ENCODE data around the gene GCN1.
"Not testable (repeated sequence)": the region's sequence is repeated elsewhere in the genome, so short reads cannot be mapped to it uniquely, and the experiment has no call there.

The GCN1 gene

DNA sequence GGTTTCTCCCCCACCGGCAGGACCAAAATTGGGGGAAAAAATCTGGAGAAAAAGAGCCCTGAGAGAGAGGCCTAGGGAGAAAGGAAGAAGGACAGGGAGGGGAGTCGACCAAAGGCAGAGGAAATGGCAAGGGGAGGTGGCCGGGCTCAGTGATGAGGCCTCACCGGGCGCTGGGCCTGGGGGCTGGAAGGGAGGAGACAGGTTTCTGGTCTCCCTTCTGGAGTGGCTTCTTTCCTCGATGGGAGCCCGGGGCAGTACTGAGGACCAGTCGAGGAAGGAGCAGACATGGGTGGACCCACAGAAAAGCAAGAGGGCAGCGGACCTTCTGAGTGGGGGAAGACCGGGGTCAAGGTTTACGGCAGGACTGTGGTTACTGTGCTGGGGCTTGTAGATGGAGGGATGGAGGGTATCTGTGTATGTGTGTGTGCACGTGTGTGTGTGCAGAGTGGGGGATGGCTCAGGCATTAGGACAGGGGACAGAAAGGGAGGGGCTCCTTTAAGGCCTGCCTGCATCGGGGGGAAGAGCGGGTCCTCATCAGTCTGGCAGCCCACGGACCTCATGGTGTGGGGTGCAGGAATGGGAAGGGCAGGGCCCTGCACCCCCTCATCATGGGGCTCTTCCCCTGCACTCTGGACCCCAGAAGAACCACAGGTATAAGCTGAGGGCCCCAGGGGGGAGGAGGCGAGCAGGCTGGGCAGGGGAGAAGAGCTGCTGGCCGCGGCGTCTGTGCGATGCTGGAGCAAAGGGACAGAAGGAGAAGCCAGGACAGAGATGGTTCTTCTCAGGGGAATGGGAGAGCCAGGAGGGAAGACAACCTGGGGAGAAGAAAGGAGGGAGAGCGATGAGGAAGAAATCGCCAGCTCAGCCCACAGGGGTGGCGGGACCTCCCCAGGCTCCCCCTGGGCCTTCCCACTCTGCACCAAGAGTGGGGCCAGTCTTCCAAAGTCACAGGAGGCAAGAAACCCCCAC is 21.5 kb upstream of the GCN1 start:
- Histone ChIP-seq H3K9me3 (ENCODE audit: insufficient read depth, low read length) (no peaks in the 10 kb centered on the region), H3K27ac (ENCODE audit: low read length) (no peak overlapping the region), H3K9ac (ENCODE audit: low read length) (no peak overlapping the region)

DNA sequence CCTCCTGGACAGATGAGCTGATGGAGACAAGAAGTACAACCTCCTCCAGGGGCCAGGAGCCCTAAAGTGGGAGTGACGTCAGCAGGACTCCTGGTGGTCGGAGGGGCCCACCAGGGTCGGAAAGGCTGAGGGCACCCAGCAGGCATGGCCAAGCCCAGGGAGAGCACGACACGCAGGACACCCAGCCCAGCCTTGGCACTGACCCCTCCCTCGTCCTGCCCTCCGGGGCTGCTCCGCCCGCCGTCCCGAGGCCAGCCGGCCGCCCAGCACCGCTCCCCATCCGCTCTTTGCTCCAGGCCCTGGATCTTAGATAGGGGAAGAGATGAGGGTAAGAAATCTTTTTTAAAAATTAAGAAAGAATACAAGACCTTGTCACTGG is 20.8 kb upstream of the GCN1 start:
- Histone ChIP-seq H3K27ac (ENCODE audit: low read length) (no peak overlapping the region), H2AFZ (ENCODE audit: low read depth, low read length) (no peak overlapping the region), H4K20me1 (ENCODE audit: insufficient read depth, low read length) (no peaks in the 10 kb centered on the region), H3K9me3 (ENCODE audit: insufficient read depth, low read length) (no peaks in the 10 kb centered on the region), H3K36me3 (replicated peaks; ENCODE audit: low read depth, low read length) (no peaks in the 10 kb centered on the region), H3K9ac (ENCODE audit: low read length) (no peak overlapping the region), H3K27me3 (ENCODE audit: low read depth, low read length) (no peaks in the 10 kb centered on the region), H3K79me2 (ENCODE audit: low read length) (no peaks in the 10 kb centered on the region), H3K4me1 (ENCODE audit: low read length) (no peaks in the 10 kb centered on the region), H3K4me2 (ENCODE audit: low read length) (no peak overlapping the region), H3K4me3 (ENCODE audit: low read length) (no peak overlapping the region)
- no peak for TF ChIP-seq EZH2phosphoT487 (IDR thresholded peaks at IDR 0.05; ENCODE audit: low read depth)
- TF ChIP-seq, protein P1, sequence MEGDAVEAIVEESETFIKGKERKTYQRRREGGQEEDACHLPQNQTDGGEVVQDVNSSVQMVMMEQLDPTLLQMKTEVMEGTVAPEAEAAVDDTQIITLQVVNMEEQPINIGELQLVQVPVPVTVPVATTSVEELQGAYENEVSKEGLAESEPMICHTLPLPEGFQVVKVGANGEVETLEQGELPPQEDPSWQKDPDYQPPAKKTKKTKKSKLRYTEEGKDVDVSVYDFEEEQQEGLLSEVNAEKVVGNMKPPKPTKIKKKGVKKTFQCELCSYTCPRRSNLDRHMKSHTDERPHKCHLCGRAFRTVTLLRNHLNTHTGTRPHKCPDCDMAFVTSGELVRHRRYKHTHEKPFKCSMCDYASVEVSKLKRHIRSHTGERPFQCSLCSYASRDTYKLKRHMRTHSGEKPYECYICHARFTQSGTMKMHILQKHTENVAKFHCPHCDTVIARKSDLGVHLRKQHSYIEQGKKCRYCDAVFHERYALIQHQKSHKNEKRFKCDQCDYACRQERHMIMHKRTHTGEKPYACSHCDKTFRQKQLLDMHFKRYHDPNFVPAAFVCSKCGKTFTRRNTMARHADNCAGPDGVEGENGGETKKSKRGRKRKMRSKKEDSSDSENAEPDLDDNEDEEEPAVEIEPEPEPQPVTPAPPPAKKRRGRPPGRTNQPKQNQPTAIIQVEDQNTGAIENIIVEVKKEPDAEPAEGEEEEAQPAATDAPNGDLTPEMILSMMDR (IDR thresholded peaks at IDR 0.05; ENCODE audit: low read depth, low read length), result no peak

More for the DNA sequence above, 21.5 kb upstream of the GCN1 start:
- no peak overlapping the region for H3K4me2 ChIP-seq (ENCODE audit: low read length)
- no peak overlapping the region for H2AFZ ChIP-seq (ENCODE audit: low read depth, low read length)
- H3K4me1 ChIP-seq (ENCODE audit: low read length), result no peaks in the 10 kb centered on the region
- no peaks in the 10 kb centered on the region for H3K79me2 ChIP-seq (ENCODE audit: low read length)
- H3K27me3 ChIP-seq (ENCODE audit: low read depth, low read length), result no peaks in the 10 kb centered on the region
- H4K20me1 ChIP-seq (ENCODE audit: insufficient read depth, low read length), result no peaks in the 10 kb centered on the region
- TF ChIP-seq EZH2phosphoT487 (IDR thresholded peaks at IDR 0.05; ENCODE audit: low read depth), result no peak
- TF ChIP-seq, protein P1 (IDR thresholded peaks at IDR 0.05; ENCODE audit: low read depth, low read length), result no peak
- no peaks in the 10 kb centered on the region for H3K36me3 ChIP-seq (replicated peaks; ENCODE audit: low read depth, low read length)
- H3K4me3 ChIP-seq (ENCODE audit: low read length), result no peak overlapping the region

DNA sequence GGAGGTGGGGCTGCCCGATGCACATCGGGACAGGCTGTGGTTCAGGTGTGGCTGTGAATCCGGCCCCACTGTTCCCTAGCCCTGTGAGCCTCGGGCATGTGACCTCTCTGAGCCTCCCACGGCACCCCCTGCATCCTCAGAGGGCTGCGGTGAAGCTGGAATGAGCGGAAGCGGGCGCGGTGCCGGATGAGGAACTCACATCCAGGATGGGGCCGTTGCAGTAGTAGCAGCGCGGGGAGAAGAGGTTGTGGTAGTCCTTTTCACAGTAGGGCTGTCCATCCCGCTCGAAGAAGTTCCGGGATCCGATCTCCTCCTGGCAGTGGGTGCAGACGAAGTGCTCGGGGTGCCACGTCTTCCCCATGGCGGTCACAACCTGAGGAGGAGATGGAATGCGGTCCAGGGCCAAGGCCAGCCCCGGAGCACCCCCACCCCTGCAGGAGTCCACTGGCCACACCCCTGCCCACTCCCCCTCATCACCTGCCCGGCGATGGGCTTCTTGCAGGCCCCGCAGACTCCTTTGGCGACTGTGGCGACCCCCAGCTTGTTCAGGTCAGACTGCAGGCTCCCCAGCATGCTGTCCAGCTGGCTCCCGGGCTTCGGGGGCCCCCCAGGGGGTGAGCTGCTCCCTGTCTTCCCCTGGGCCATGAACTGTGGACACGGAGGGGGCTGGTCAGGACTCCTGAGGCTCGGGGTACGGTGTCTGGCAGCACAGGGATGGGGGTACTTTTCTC is 20.3 kb upstream of the GCN1 start:
- H3K27me3 ChIP-seq (ENCODE audit: low read depth, low read length), result no peaks in the 10 kb centered on the region
- H3K27ac ChIP-seq (ENCODE audit: low read length), result no peak overlapping the region
- no peak overlapping the region for H2AFZ ChIP-seq (ENCODE audit: low read depth, low read length)
- no peaks in the 10 kb centered on the region for H3K9me3 ChIP-seq (ENCODE audit: insufficient read depth, low read length)
- no peak overlapping the region for H3K9ac ChIP-seq (ENCODE audit: low read length)
- H3K36me3 ChIP-seq (replicated peaks; ENCODE audit: low read depth, low read length), result peaks cover 4% of the 10 kb centered on the region
- H3K79me2 ChIP-seq (ENCODE audit: low read length), result no peaks in the 10 kb centered on the region
- H3K4me2 ChIP-seq (ENCODE audit: low read length), result no peak overlapping the region
- H4K20me1 ChIP-seq (ENCODE audit: insufficient read depth, low read length), result no peaks in the 10 kb centered on the region
- TF ChIP-seq EZH2phosphoT487 (IDR thresholded peaks at IDR 0.05; ENCODE audit: low read depth), result no peak
- TF ChIP-seq, protein P1 (IDR thresholded peaks at IDR 0.05; ENCODE audit: low read depth, low read length), result no peak
- H3K4me3 ChIP-seq (ENCODE audit: low read length), result no peak overlapping the region
- no peaks in the 10 kb centered on the region for H3K4me1 ChIP-seq (ENCODE audit: low read length)

DNA sequence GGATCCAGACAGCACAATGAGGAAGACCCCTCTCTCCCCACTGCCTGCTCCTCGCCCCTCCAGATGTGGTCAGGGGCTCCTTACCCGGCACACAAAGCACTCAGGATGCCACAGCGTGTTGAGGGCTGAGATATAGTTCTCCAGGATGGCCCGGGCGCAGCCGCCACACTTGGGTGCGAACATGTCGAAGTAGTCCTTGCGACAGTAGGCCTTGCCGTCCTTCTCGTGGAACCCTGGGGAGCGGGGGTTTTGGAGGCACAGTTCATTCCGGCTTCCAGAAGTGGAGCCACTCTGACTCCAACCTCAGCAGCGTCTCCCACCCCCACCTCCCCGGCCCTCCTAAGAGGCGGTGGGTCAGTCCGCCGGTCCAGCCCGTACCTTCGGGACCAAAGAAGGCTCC is 19.2 kb upstream of the GCN1 start:
- Histone ChIP-seq H3K9ac (ENCODE audit: low read length) (no peak overlapping the region), H2AFZ (ENCODE audit: low read depth, low read length) (no peak overlapping the region), H3K4me1 (ENCODE audit: low read length) (no peaks in the 10 kb centered on the region), H3K4me3 (ENCODE audit: low read length) (no peak overlapping the region), H4K20me1 (ENCODE audit: insufficient read depth, low read length) (no peaks in the 10 kb centered on the region), H3K36me3 (replicated peaks; ENCODE audit: low read depth, low read length) (peaks cover 4% of the 10 kb centered on the region), H3K27me3 (ENCODE audit: low read depth, low read length) (no peaks in the 10 kb centered on the region), H3K27ac (ENCODE audit: low read length) (no peak overlapping the region), H3K9me3 (ENCODE audit: insufficient read depth, low read length) (no peaks in the 10 kb centered on the region), H3K79me2 (ENCODE audit: low read length) (no peaks in the 10 kb centered on the region), H3K4me2 (ENCODE audit: low read length) (no peak overlapping the region)
- TF ChIP-seq, protein P1 (IDR thresholded peaks at IDR 0.05; ENCODE audit: low read depth, low read length), result no peak
- no peak for TF ChIP-seq EZH2phosphoT487 (IDR thresholded peaks at IDR 0.05; ENCODE audit: low read depth)

DNA sequence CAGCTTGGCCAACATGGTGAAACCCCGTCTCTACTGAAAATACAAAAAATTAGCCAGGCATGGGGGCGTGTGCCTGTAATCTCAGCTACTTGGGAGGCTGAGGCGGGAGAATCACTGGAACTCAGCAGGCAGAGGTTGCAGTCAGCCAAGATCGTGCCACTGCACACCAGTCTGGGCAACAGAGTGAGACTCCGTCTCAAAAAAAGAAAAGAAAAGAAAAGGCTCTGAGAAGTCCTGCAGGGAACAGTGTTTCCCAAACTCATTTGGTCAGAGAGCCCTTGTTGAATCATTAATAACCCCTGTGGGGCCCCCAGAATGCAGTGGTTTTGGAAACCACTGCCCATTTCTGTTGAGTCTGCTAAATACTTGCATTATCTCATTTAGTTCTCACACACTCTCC is 18.7 kb upstream of the GCN1 start:
- H3K27me3 ChIP-seq (ENCODE audit: low read depth, low read length); H3K4me1 ChIP-seq (ENCODE audit: low read length); H3K36me3 ChIP-seq (replicated peaks; ENCODE audit: low read depth, low read length); H3K4me2 ChIP-seq (ENCODE audit: low read length); H3K9me3 ChIP-seq (ENCODE audit: insufficient read depth, low read length); H3K79me2 ChIP-seq (ENCODE audit: low read length); H3K9ac ChIP-seq (ENCODE audit: low read length); H4K20me1 ChIP-seq (ENCODE audit: insufficient read depth, low read length); H3K4me3 ChIP-seq (ENCODE audit: low read length); H3K27ac ChIP-seq (ENCODE audit: low read length); H2AFZ ChIP-seq (ENCODE audit: low read depth, low read length): not testable (repeated sequence)

Measured in OCI-LY3 (cell line).